HUES48 (cell line): ENCODE measurements around the gene STARD8.
"Not testable (repeated sequence)": the region's sequence is repeated elsewhere in the genome, so short reads cannot be mapped to it uniquely, and the experiment has no call there.

Source experiments
- H3K27ac ChIP-seq: one replicate; pipeline ENCODE4 v1.7.0; 2013; ENCODE audit warnings: low read depth, low read length, inconsistent platforms
- H3K27me3 ChIP-seq: 2 replicates; pipeline ENCODE4 v1.6.1; 2013; ENCODE audit warnings: mild to moderate bottlenecking, low read length; ENCODE audit not compliant: control insufficient read depth, insufficient read depth
- H3K36me3 ChIP-seq: 2 replicates; pipeline ENCODE4 v1.6.1; 2013; ENCODE audit warnings: low read length; ENCODE audit not compliant: control insufficient read depth, insufficient read depth
- H3K4me1 ChIP-seq: 2 replicates; pipeline ENCODE4 v1.6.1; 2013; ENCODE audit warnings: mild to moderate bottlenecking, low read length; ENCODE audit not compliant: control insufficient read depth, insufficient read depth
- H3K4me3 ChIP-seq: 2 replicates; pipeline ENCODE4 v1.5.1; 2013; ENCODE audit warnings: mild to moderate bottlenecking, low read depth, low read length
- H3K9ac ChIP-seq: 2 replicates; pipeline ENCODE4 v1.6.1; 2013; ENCODE audit warnings: mild to moderate bottlenecking, low read depth, low read length, moderate library complexity
- H3K9me3 ChIP-seq: 2 replicates; pipeline ENCODE4 v1.6.1; 2013; ENCODE audit warnings: low read length; ENCODE audit not compliant: control insufficient read depth, insufficient read depth

STARD8 gene, protein sequence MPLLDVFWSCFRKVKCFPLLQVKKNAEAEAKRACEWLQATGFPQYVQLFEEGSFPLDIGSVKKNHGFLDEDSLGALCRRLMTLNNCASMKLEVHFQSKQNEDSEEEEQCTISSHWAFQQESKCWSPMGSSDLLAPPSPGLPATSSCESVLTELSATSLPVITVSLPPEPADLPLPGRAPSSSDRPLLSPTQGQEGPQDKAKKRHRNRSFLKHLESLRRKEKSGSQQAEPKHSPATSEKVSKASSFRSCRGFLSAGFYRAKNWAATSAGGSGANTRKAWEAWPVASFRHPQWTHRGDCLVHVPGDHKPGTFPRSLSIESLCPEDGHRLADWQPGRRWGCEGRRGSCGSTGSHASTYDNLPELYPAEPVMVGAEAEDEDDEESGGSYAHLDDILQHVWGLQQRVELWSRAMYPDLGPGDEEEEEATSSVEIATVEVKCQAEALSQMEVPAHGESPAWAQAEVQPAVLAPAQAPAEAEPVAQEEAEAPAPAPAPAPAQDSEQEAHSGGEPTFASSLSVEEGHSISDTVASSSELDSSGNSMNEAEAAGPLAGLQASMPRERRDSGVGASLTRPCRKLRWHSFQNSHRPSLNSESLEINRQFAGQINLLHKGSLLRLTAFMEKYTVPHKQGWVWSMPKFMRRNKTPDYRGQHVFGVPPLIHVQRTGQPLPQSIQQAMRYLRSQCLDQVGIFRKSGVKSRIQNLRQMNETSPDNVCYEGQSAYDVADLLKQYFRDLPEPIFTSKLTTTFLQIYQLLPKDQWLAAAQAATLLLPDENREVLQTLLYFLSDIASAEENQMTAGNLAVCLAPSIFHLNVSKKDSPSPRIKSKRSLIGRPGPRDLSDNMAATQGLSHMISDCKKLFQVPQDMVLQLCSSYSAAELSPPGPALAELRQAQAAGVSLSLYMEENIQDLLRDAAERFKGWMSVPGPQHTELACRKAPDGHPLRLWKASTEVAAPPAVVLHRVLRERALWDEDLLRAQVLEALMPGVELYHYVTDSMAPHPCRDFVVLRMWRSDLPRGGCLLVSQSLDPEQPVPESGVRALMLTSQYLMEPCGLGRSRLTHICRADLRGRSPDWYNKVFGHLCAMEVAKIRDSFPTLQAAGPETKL

DNA sequence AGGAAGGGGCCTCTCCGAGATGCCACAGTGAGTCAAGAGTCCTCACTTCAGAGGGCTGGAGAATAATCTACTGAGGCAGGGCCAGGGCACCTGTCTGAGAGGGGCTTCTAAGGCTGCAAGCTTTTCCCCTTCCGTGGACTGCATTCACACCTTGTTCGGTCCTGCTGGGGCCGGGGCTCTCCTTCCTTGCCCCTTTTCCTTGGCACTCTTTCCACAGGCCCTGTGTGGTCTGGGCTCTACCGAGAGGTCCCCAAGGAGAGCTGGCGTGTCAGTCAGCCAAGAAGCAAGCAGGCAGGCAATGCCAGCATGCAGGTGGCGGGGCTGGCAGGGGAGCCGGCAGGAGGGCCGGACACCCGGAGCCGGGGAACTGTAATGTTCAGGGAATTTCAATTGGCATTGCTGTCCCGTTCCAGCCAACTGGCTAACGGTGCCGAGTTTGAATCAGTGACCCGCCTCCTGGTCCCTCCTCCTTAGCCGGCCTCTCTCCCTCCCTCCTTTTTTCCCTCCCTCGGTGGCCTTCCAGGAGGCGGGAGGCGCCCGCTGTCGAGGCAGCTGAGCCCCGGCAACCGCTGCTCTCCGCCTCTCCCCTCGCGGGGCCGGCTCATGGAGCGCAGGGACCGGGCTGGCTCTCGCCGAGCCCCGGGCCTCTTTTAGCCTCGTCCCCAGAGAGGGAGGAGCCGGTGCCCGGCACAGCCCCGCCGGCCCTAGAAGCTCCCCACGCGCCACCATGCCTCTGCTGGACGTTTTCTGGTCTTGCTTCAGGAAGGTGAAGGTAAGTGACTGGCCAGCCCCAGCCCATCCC is at the start of gene STARD8:
Gene STARD8, plus strand, starts transcription at position 511 of the 802 bp plus-strand sequence. Its CDS starts 217 bp downstream, at position 728.
- H3K27me3 ChIP-seq = peaks cover 3% of the 10 kb centered on the region; the same call in 1 of the 2 replicates
- no peak within 1 kb of the TSS for H3K27ac ChIP-seq
- H3K4me3 ChIP-seq = peak within 1 kb of the TSS; percentile 34; the same call in 1 of the 2 replicates
- H3K9ac ChIP-seq = no peak within 1 kb of the TSS
- peaks cover 5% of the 10 kb centered on the region; the same call in 1 of the 2 replicates for H3K4me1 ChIP-seq
- H3K36me3 ChIP-seq = no peaks in the 10 kb centered on the region
- peaks cover 35% of the 10 kb centered on the region; the same call in 1 of the 2 replicates for H3K9me3 ChIP-seq

DNA sequence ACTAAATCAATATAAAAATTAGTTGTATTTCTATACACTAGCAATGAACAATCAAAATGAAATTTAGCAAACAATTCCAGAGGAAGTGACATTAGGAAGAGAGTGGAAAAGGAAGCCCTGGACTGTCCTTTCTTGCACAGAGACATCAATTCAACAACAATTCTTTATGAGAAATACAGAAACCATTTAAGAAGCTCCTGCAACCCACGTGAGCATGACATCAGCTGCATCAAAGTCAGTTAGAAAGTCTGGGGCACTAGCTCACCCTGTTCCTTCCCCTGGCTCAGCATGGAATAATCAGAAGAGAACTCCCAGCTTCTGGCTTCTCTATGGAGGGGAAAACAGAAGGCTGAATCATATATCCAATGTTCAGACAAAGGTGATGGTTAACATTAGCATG is 48.6 kb upstream of the STARD8 start:
- Histone ChIP-seq H3K9me3 (peaks cover 60% of the 10 kb centered on the region), H3K36me3 (no peaks in the 10 kb centered on the region), H3K27me3 (no peaks in the 10 kb centered on the region), H3K9ac (no peak overlapping the region), H3K4me1 (no peaks in the 10 kb centered on the region), H3K27ac (no peak overlapping the region), H3K4me3 (no peak overlapping the region)

DNA sequence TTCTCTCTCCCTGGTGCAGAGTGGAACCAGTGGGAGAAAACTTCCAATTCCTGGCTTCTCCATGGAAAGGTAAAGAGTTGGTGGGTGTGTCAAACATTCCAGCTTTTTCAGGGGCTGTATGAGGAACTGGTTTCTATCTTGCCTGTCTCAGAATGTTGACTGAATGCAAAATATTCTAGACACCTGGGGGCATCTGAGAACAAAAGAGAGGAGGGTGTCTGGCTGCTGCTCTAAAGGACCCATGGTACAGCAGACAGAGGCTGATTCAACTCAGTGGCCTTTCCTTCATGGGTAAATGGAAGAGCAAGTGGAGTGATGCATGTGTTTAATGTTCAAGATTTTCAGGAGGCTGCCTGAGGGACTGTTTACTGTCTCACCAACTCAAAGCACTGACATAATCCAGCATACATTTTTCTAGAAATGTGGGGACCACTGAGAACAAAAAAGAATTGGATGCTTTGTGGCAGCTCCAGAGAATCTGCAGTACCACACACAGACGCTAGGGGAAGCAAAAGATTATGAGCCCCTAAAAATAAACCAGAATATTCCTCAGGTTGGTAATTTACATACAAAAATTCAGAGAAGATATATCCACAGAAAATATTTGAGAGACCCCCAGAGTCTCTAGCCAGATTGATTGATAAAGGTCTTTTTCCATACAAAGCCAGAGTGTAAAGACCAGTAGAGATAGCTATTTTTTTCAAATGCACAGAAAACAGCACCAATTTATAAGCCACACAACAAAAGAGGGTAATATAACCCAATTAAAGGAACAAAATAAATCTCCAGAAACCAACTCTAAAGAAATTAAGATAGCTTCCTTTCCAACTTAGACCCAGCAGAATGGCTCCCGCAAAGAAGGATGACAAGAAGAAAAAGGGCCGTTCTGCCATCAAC is 48.0 kb upstream of the STARD8 start:
- Histone ChIP-seq H3K9me3 (peaks cover 60% of the 10 kb centered on the region), H3K4me3 (no peak overlapping the region), H3K27me3 (no peaks in the 10 kb centered on the region), H3K9ac (no peak overlapping the region), H3K27ac (no peak overlapping the region), H3K4me1 (no peaks in the 10 kb centered on the region), H3K36me3 (no peaks in the 10 kb centered on the region)

GRCh38 chrX:68604216-68604615 is 43.2 kb upstream of the STARD8 start:
- not testable (repeated sequence) for H3K4me1 ChIP-seq, H3K36me3 ChIP-seq, H3K27ac ChIP-seq, H3K4me3 ChIP-seq, H3K9ac ChIP-seq, H3K27me3 ChIP-seq
- H3K9me3 ChIP-seq = peaks cover 35% of the 10 kb centered on the region

- H3K27ac ChIP-seq, H3K9ac ChIP-seq, H3K4me1 ChIP-seq, H3K36me3 ChIP-seq, H3K27me3 ChIP-seq, H3K4me3 ChIP-seq: not testable (repeated sequence)
- peaks cover 38% of the 10 kb centered on the region for H3K9me3 ChIP-seq
Observed at GRCh38 chrX:68614733-68615132, 32.7 kb upstream of the STARD8 start.

DNA sequence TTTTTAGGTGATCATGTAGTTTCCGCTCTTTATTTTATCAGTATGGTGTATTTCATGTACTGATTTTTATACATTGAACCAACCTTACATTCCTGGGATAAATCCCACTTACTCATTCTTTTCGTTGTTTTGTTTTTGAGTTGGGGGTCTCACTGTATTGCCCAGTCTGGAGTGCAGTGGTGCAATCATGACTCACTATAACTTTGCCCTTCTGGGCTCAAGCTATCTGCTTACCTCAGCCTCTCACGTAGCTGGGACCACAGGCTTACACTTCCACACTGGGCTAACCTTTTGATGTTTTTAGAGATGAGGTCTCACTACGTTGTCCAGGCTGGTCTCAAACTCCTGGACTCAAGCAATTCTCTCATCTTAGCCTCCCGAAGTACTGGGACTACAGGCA is 19.5 kb upstream of the STARD8 start:
- Histone ChIP-seq H3K9me3 (peaks cover 23% of the 10 kb centered on the region), H3K4me3 (no peak overlapping the region), H3K27ac (no peak overlapping the region), H3K4me1 (no peaks in the 10 kb centered on the region), H3K27me3 (no peaks in the 10 kb centered on the region), H3K9ac (no peak overlapping the region), H3K36me3 (no peaks in the 10 kb centered on the region)

DNA sequence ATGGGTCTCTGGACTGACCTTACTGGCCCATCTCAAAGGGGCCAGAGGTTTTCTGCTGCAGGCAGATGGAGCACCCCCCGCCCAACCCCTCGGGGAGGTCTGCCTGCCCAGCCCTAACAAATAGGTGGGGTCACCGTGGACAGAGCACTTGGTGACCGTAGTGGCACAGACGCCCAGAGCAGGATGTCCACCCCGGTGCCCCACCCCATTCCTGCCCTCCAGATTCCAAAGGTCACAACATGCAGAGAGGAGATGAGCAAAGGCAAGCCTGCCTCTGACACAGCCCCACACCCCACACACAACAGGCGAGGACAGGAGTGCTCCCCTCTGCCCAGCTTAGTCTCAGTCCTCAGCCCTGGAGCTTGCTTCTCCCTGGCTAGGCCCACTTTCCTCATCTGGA is 17.5 kb upstream of the STARD8 start:
- not testable (repeated sequence) for H3K27ac ChIP-seq, H3K36me3 ChIP-seq, H3K9ac ChIP-seq, H3K4me3 ChIP-seq, H3K27me3 ChIP-seq, H3K4me1 ChIP-seq
- H3K9me3 ChIP-seq = peaks cover 21% of the 10 kb centered on the region

- no peaks in the 10 kb centered on the region for H3K27me3 ChIP-seq
- no peaks in the 10 kb centered on the region for H3K4me1 ChIP-seq
- H3K9ac ChIP-seq = no peak overlapping the region
- H3K27ac ChIP-seq = no peak overlapping the region
- H3K4me3 ChIP-seq = no peak overlapping the region
- H3K36me3 ChIP-seq = no peaks in the 10 kb centered on the region
- peaks cover 23% of the 10 kb centered on the region for H3K9me3 ChIP-seq
Observed at GRCh38 chrX:68631336-68631735, 16.1 kb upstream of the STARD8 start.

DNA sequence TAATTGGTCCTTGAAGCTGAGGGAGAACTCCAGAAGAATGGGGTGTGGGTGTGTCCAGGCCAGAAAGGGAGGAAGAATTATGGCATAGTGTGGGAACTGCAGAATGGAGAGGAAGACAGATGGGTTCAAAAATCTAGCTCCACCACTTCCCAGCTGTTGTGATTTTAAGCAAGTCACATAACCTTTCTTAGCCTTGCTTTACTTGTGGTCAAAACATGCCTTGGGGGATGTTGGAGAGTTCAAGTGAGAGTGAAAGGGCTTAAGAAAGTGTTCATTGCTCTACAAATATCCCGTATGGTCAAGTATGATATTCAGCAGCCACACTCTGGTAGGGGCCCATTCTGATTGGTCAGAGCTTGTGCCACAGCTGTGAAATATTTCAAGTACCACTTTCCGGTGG is 15.0 kb upstream of the STARD8 start:
- Histone ChIP-seq H3K4me1 (no peaks in the 10 kb centered on the region), H3K9me3 (peaks cover 27% of the 10 kb centered on the region), H3K27me3 (no peaks in the 10 kb centered on the region), H3K27ac (no peak overlapping the region), H3K36me3 (no peaks in the 10 kb centered on the region), H3K4me3 (no peak overlapping the region), H3K9ac (no peak overlapping the region)

- no peaks in the 10 kb centered on the region for H3K27me3 ChIP-seq
- peaks cover 24% of the 10 kb centered on the region for H3K9me3 ChIP-seq
- H3K9ac ChIP-seq = no peak overlapping the region
- H3K4me1 ChIP-seq = no peaks in the 10 kb centered on the region
- no peak overlapping the region for H3K4me3 ChIP-seq
- no peaks in the 10 kb centered on the region for H3K36me3 ChIP-seq
- no peak overlapping the region for H3K27ac ChIP-seq
Observed at GRCh38 chrX:68633981-68634380, 13.5 kb upstream of the STARD8 start.
